MM.1S (cell line): ENCODE results near the gene CCDC13.

Experiments
- DNase-seq: peaks from one replicate; pipeline ENCODE4 v3.0.0-alpha.2; 2015
- H2AFZ ChIP-seq: fragments of 300-600 bp; sonication (generic); 2 replicates; pipeline ENCODE4 v1.6.0; 2016; ENCODE audit warnings: antibody characterized with exemption, low read length
- H3F3A ChIP-seq: fragments of 300-600 bp; sonication (generic); 2 replicates; pipeline ENCODE4 v1.6.1; 2016; ENCODE audit warnings: mild to moderate bottlenecking, antibody characterized with exemption, low read length, moderate library complexity, mixed read lengths; ENCODE audit not compliant: insufficient read depth
- H3K27ac ChIP-seq: fragments of 300-600 bp; sonication (generic); 2 replicates; pipeline ENCODE4 v1.5.1; 2016; ENCODE audit warnings: mild to moderate bottlenecking, low read length
- H3K27me3 ChIP-seq: fragments of 300-600 bp; sonication (generic); replicated peaks from 2 replicates; pipeline ENCODE4 v1.6.0; 2016; ENCODE audit warnings: low read length; ENCODE audit not compliant: insufficient read depth
- H3K36me3 ChIP-seq: fragments of 300-600 bp; sonication (generic); replicated peaks from 2 replicates; pipeline ENCODE4 v1.6.1; 2016; ENCODE audit warnings: mild to moderate bottlenecking, low read length, mixed read lengths; ENCODE audit not compliant: insufficient read depth
- H3K4me1 ChIP-seq: fragments of 300-600 bp; sonication (generic); 2 replicates; pipeline ENCODE4 v1.6.1; 2016; ENCODE audit warnings: low read length, mixed read lengths
- H3K4me2 ChIP-seq: fragments of 300-600 bp; sonication (generic); 2 replicates; pipeline ENCODE4 v1.6.0; 2016; ENCODE audit warnings: low read depth, low read length
- H3K4me3 ChIP-seq: fragments of 300-600 bp; sonication (generic); 2 replicates; pipeline ENCODE4 v1.5.1; 2016; ENCODE audit warnings: low read length, mixed read lengths
- H3K79me2 ChIP-seq: fragments of 300-600 bp; sonication (generic); 2 replicates; pipeline ENCODE4 v1.6.1; 2016; ENCODE audit warnings: mixed run types, low read length, mixed read lengths
- H3K9ac ChIP-seq: fragments of 300-600 bp; sonication (generic); 2 replicates; pipeline ENCODE4 v1.6.1; 2016; ENCODE audit warnings: low read length, mixed read lengths
- H3K9me2 ChIP-seq: fragments of 300-600 bp; sonication (generic); replicated peaks from 2 replicates; pipeline ENCODE4 v1.6.1; 2016; ENCODE audit warnings: mild to moderate bottlenecking, low read length, mixed read lengths; ENCODE audit not compliant: insufficient read depth
- H3K9me3 ChIP-seq: fragments of 300-600 bp; sonication (generic); replicated peaks from 2 replicates; pipeline ENCODE4 v1.6.1; 2016; ENCODE audit warnings: mild to moderate bottlenecking, low read length, mixed read lengths; ENCODE audit not compliant: insufficient read depth
- H4K20me1 ChIP-seq: fragments of 300-600 bp; sonication (generic); 2 replicates; pipeline ENCODE4 v1.6.1; 2016; ENCODE audit warnings: mild to moderate bottlenecking, low read length, moderate library complexity, mixed read lengths; ENCODE audit not compliant: insufficient read depth
- CTCF ChIP-seq: fragments of 300-600 bp; sonication (generic); IDR thresholded peaks from 2 replicates; pipeline ENCODE4 v1.5.1; 2016; ENCODE audit warnings: antibody characterized with exemption, low read length, mixed read lengths
- EZH2 ChIP-seq: fragments of 300-600 bp; sonication (generic); optimal IDR thresholded peaks from 2 replicates; pipeline ENCODE3; 2017; ENCODE audit warnings: low read depth, mild to moderate bottlenecking, antibody characterized with exemption, low read length, mixed read lengths
- EZH2phosphoT487 ChIP-seq: fragments of 300-600 bp; sonication (generic); IDR thresholded peaks from 2 replicates; pipeline ENCODE4 v1.6.1; 2018; ENCODE audit warnings: antibody characterized with exemption, low read length

The CCDC13 gene

GRCh38 chr3:42801784-42802183 lies 28.7 kb upstream of the CCDC13 start:
- Histone ChIP-seq H3K79me2 (peaks cover 47% of the 10 kb centered on the region), H2AFZ (no peak overlapping the region), H3F3A (peaks cover 6% of the 10 kb centered on the region), H3K9ac (no peak overlapping the region), H3K36me3 (no peaks in the 10 kb centered on the region), H4K20me1 (no peaks in the 10 kb centered on the region), H3K4me2 (no peak overlapping the region), H3K9me3 (no peaks in the 10 kb centered on the region), H3K4me3 (no peak overlapping the region), H3K9me2 (no peaks in the 10 kb centered on the region), H3K27me3 (no peaks in the 10 kb centered on the region), H3K27ac (no peak overlapping the region), H3K4me1 (peaks cover 8% of the 10 kb centered on the region; the same call in 1 of the 2 replicates)
- no peak for TF ChIP-seq EZH2
- TF ChIP-seq CTCF, result no peak
- no peak for TF ChIP-seq EZH2phosphoT487
- DNase-seq, result no peak

- no peaks in the 10 kb centered on the region for H3K36me3 ChIP-seq
- no peak overlapping the region for H2AFZ ChIP-seq
- H3K9me3 ChIP-seq, result no peaks in the 10 kb centered on the region
- H3K4me2 ChIP-seq, result no peak overlapping the region
- DNase-seq, result no peak
- H3F3A ChIP-seq, result peaks cover 6% of the 10 kb centered on the region
- H4K20me1 ChIP-seq, result no peaks in the 10 kb centered on the region
- no peak overlapping the region for H3K9ac ChIP-seq
- peaks cover 8% of the 10 kb centered on the region; the same call in 1 of the 2 replicates for H3K4me1 ChIP-seq
- peaks cover 47% of the 10 kb centered on the region for H3K79me2 ChIP-seq
- H3K27me3 ChIP-seq, result no peaks in the 10 kb centered on the region
- TF ChIP-seq CTCF (no peak), EZH2phosphoT487 (no peak)
- no peak overlapping the region for H3K4me3 ChIP-seq
- H3K27ac ChIP-seq, result no peak overlapping the region
- no peaks in the 10 kb centered on the region for H3K9me2 ChIP-seq
Observed at GRCh38 chr3:42801048-42801620, 28.1 kb upstream of the CCDC13 start.

- Histone ChIP-seq H3K79me2 (peaks cover 52% of the 10 kb centered on the region), H3K4me1 (peaks cover 8% of the 10 kb centered on the region; the same call in 1 of the 2 replicates)
Observed at GRCh38 chr3:42800251-42800650, 27.2 kb upstream of the CCDC13 start.

More at GRCh38 chr3:42800251-42800650, 27.2 kb upstream of the CCDC13 start:
- Histone ChIP-seq H3K27me3 (no peaks in the 10 kb centered on the region), H3K9me3 (no peaks in the 10 kb centered on the region), H2AFZ (no peak overlapping the region), H3K36me3 (no peaks in the 10 kb centered on the region), H3K27ac (no peak overlapping the region), H3F3A (peaks cover 6% of the 10 kb centered on the region), H4K20me1 (no peaks in the 10 kb centered on the region), H3K4me3 (no peak overlapping the region), H3K9me2 (no peaks in the 10 kb centered on the region), H3K4me2 (no peak overlapping the region), H3K9ac (no peak overlapping the region)
- TF ChIP-seq CTCF, result no peak
- TF ChIP-seq EZH2phosphoT487, result no peak
- no peak for TF ChIP-seq EZH2
- no peak for DNase-seq
